A549 (cell line): ENCODE measurements around the gene CIT.

Experiments
- CBX2 ChIP-seq: fragments of 200-600 bp; sonication (generic); IDR thresholded peaks from 2 replicates; pipeline ENCODE4 v1.6.1; 2016; ENCODE audit warnings: low read depth, mild to moderate bottlenecking, borderline replicate concordance
- CTCF ChIP-seq: fragments of >200 bp; sonication (Bioruptor Twin); formaldehyde crosslinking; IDR thresholded peaks from 3 replicates; pipeline ENCODE4 v1.5.1; 2016

DNA sequence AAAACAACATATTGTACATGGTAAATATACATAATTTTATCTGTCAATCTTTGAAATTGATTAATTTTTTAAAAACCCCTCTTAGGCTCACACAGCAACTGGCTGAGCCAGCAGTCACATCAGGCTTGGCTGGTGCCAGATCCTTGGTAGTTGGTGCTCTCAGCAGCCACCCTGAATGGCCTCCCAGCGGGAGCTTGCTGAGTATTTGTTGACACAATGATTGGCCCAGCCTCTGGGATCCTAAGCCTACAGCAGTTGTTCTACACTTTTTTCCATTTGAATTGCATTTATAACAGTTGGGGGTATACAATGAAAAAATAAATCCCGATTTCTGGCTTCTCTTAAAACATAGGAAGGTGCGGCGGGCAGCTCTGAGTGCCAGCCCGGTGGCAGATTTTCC is 198.0 kb downstream of the CIT start:
- TF ChIP-seq CTCF (no peak), CBX2 (no peak)
